Ramos (cell line): ENCODE results near the gene ANKRD11.

ENCODE experiments used
- in situ Hi-C: fragments of 300-500 bp; cut with MboI; formaldehyde crosslinking; loops from one replicate; pipeline ENCODE4 v1.14.3; 2022; ENCODE audit warnings: low sequenced_read_pairs; ENCODE audit not compliant: unreplicated experiment

Gene ANKRD11

GRCh38 chr16:89507214-89507833 is 17.0 kb upstream of the ANKRD11 start:
- in situ Hi-C loops: no loop called here

GRCh38 chr16:89506791-89507191 is 16.4 kb upstream of the ANKRD11 start:
- in situ Hi-C loops: no loop called here

- in situ Hi-C loops: no loop called here
Measured at GRCh38 chr16:89506113-89506504, 15.7 kb upstream of the ANKRD11 start.

GRCh38 chr16:89505204-89506112 is 15.1 kb upstream of the ANKRD11 start:
- in situ Hi-C loops: no loop called here

- in situ Hi-C loops: no loop called here
Measured at GRCh38 chr16:89504091-89504490, 13.7 kb upstream of the ANKRD11 start.

- in situ Hi-C loops: no loop called here
Measured at GRCh38 chr16:89502081-89502843, 11.9 kb upstream of the ANKRD11 start.

- in situ Hi-C loops: no loop called here
Measured at GRCh38 chr16:89499767-89500166, 9.4 kb upstream of the ANKRD11 start.

GRCh38 chr16:89498839-89499238 is 8.5 kb upstream of the ANKRD11 start:
- in situ Hi-C loops: no loop called here

- in situ Hi-C loops: no loop called here
Measured at GRCh38 chr16:89495121-89495520, 4.8 kb upstream of the ANKRD11 start.

- in situ Hi-C loops: no loop called here
Measured at GRCh38 chr16:89493776-89494175, 3.4 kb upstream of the ANKRD11 start.

GRCh38 chr16:89491974-89492687 is 1.8 kb upstream of the ANKRD11 start:
- in situ Hi-C loops: no loop called here

GRCh38 chr16:89491238-89491869 is 993 bp upstream of the ANKRD11 start:
- in situ Hi-C loops: no loop called here

- in situ Hi-C loops: no loop called here
Measured at GRCh38 chr16:89489898-89490438, 393 bp downstream of the ANKRD11 start.

- in situ Hi-C loops: no loop called here
Measured at GRCh38 chr16:89489040-89489897, 1.1 kb downstream of the ANKRD11 start.

GRCh38 chr16:89485701-89486246 is 4.6 kb downstream of the ANKRD11 start:
- in situ Hi-C loops: no loop called here

- in situ Hi-C loops: no loop called here
Measured at GRCh38 chr16:89484923-89485679, 5.3 kb downstream of the ANKRD11 start.

- in situ Hi-C loops: no loop called here
Measured at GRCh38 chr16:89484041-89484501, 6.3 kb downstream of the ANKRD11 start.

- in situ Hi-C loops: no loop called here
Measured at GRCh38 chr16:89482817-89483205, 7.5 kb downstream of the ANKRD11 start.
